ENCODE results near the gene HCN4. TPM values are rescaled to one million over a fixed set of nuclear protein-coding genes. Genes with fewer than 3 reads are reported as not detected.

The HCN4 gene
- total RNA-seq, 4 donors from 2014 or later = 0.17 TPM; not detected in 3

DNA sequence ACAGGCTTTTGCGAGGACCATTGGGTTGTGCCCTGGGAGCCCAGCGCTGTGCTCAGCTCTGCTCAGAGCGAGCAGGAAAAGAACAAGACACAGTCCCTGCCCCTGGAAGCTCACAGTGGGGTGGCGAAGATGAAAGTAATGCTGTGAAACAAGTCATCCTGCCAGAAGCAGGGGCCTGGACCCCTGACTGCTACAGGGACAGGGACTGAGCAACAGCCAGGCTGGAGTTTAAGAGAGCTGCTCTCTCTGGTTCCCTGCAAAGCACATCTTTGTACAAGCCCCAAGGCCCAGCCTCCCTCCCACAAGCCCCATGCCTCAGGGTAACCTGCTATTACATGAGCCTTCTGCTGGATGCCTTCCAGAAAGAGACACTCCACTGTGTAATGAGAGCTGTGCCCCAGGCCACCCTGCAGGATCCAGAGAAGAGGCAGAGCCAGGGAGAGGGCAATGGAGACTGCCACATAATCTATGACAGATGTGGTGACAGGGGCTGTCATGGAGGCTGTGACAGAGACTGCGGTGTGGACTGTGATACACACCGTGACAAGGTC is 7.1 kb upstream of the HCN4 start:
- DNase-seq (ENCODE audit: extremely low spot score) = no peak
- TF ChIP-seq EP300 (IDR thresholded peaks at IDR 0.05) = no peak
- no peak for TF ChIP-seq POLR2A (IDR thresholded peaks at IDR 0.05; ENCODE audit: low read depth)
- TF ChIP-seq, protein P1, sequence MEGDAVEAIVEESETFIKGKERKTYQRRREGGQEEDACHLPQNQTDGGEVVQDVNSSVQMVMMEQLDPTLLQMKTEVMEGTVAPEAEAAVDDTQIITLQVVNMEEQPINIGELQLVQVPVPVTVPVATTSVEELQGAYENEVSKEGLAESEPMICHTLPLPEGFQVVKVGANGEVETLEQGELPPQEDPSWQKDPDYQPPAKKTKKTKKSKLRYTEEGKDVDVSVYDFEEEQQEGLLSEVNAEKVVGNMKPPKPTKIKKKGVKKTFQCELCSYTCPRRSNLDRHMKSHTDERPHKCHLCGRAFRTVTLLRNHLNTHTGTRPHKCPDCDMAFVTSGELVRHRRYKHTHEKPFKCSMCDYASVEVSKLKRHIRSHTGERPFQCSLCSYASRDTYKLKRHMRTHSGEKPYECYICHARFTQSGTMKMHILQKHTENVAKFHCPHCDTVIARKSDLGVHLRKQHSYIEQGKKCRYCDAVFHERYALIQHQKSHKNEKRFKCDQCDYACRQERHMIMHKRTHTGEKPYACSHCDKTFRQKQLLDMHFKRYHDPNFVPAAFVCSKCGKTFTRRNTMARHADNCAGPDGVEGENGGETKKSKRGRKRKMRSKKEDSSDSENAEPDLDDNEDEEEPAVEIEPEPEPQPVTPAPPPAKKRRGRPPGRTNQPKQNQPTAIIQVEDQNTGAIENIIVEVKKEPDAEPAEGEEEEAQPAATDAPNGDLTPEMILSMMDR (IDR thresholded peaks at IDR 0.05) = no peak
- no peak for TF ChIP-seq POLR2AphosphoS5 (IDR thresholded peaks at IDR 0.05)
- Histone ChIP-seq H3K4me3 (no peak overlapping the region), H3K4me1 (peaks cover 0 to 18% (median 0%) of the 10 kb centered on the region in 4 donors), H3K27ac (replicated peaks in 1 of 4) (no peak overlapping the region), H3K9me3 (peaks cover 0 to 5% (median 0%) of the 10 kb centered on the region in 4 donors), H3K27me3 (peaks cover 0 to 55% (median 0%) of the 10 kb centered on the region in 4 donors), H3K36me3 (no peaks in the 10 kb centered on the region)
- 79% methylated on average over 6 of the region's 6 CpGs for WGBS
- intact Hi-C loops (cut with DNase I) = no loop called here

DNA sequence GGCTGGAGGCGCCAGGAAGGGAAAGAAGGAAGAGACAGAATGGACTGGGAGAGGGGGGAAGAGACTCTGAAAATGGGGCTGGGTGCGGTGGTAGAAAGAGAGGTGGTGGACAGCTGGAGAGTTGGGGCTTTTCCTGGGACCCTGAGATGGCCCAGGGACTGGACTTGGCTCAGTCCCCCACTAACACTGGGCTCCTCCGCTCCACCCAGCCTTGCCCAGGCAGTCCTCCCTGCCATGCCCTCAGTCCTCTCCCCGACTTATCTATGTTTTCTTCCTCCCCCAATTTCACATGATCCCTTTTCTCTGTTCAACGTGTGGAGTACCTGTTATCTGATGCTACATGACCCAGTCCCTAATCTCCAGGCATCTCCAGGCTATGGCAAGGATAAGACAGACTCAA is 6.3 kb upstream of the HCN4 start:
- H3K4me1 ChIP-seq = peaks cover 0 to 18% (median 0%) of the 10 kb centered on the region in 4 donors
- intact Hi-C loops (cut with DNase I) = no loop called here
- no peak for TF ChIP-seq POLR2AphosphoS5 (IDR thresholded peaks at IDR 0.05)
- no peak for TF ChIP-seq POLR2A (IDR thresholded peaks at IDR 0.05; ENCODE audit: low read depth)
- no peak for TF ChIP-seq EP300 (IDR thresholded peaks at IDR 0.05)
- TF ChIP-seq, protein P1 (IDR thresholded peaks at IDR 0.05) = no peak
- no peak overlapping the region for H3K4me3 ChIP-seq
- H3K9me3 ChIP-seq = no peaks in the 10 kb centered on the region
- H3K27me3 ChIP-seq = peaks cover 0 to 62% (median under 1%) of the 10 kb centered on the region in 4 donors
- no peak for DNase-seq (ENCODE audit: extremely low spot score)
- no peaks in the 10 kb centered on the region for H3K36me3 ChIP-seq
- 58% methylated on average over 5 of the region's 5 CpGs for WGBS
- H3K27ac ChIP-seq (replicated peaks in 1 of 4) = no peak overlapping the region

DNA sequence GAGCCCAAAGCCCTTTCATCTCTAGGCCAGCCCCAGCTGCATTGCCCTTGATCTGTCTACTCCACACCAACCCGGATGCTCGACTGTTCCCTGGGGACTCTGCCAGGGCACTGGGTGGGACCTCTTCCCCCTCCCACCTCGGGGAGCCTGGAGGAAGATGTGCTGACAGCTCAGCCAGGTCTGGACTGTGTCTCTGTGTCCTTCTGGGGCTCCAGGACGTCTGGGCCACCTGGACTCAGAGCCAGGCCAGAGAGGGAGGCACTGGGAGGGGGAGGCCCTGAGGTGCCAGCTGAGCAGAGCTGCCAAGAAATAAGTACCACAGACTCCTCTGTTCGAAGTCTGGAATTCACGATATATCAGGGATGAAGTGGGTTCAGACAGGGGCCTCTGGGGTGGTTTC is 5.8 kb upstream of the HCN4 start:
- H3K4me3 ChIP-seq = no peak overlapping the region
- no peaks in the 10 kb centered on the region for H3K36me3 ChIP-seq
- H3K27ac ChIP-seq (replicated peaks in 1 of 4) = no peak overlapping the region
- H3K9me3 ChIP-seq = no peaks in the 10 kb centered on the region
- 29% methylated on average over 3 of the region's 6 CpGs for WGBS
- TF ChIP-seq POLR2AphosphoS5 (IDR thresholded peaks at IDR 0.05) (no peak), POLR2A (IDR thresholded peaks at IDR 0.05; ENCODE audit: low read depth) (no peak), EP300 (IDR thresholded peaks at IDR 0.05) (no peak)
- TF ChIP-seq, protein P1 (IDR thresholded peaks at IDR 0.05) = no peak
- peaks cover 0 to 18% (median 0%) of the 10 kb centered on the region in 4 donors for H3K4me1 ChIP-seq
- H3K27me3 ChIP-seq = peaks cover 0 to 62% (median 2%) of the 10 kb centered on the region in 4 donors
- no peak for DNase-seq (ENCODE audit: extremely low spot score)
- intact Hi-C loops (cut with DNase I) = no loop called here

DNA sequence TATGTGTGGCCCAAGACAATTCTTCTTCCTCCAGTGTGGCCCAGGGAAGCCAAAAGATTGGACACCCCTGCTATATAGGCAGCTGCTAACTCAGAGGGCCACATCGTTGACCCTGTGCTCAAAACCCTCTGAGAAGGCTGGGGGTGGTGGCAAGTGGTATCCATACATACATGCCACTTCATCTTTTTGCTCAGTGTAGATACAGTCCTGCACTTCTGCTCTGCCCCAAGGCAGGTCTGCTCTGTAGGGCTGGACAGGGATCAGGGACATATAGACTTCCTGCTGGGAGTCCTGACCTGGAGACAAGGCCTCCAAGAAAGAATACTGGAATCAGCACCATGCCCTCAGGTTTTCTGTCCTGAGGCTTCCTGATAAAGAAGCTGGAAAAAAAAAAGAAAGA is 4.5 kb upstream of the HCN4 start:
- WGBS = 57% methylated on average over 1 of the region's 1 CpG
- intact Hi-C loops (cut with DNase I) = no loop called here
- TF ChIP-seq, protein P1 (IDR thresholded peaks at IDR 0.05) = no peak
- TF ChIP-seq POLR2A (IDR thresholded peaks at IDR 0.05; ENCODE audit: low read depth) (no peak), EP300 (IDR thresholded peaks at IDR 0.05) (no peak), POLR2AphosphoS5 (IDR thresholded peaks at IDR 0.05) (no peak)
- H3K27me3 ChIP-seq = peaks cover 0 to 70% (median 14%) of the 10 kb centered on the region in 4 donors
- peaks cover 11 to 18% (median 13%) of the 10 kb centered on the region in 4 donors for H3K4me1 ChIP-seq
- no peak for DNase-seq (ENCODE audit: extremely low spot score)
- H3K4me3 ChIP-seq = no peak overlapping the region
- H3K36me3 ChIP-seq = no peaks in the 10 kb centered on the region
- no peak overlapping the region for H3K27ac ChIP-seq (replicated peaks in 1 of 4)
- no peaks in the 10 kb centered on the region for H3K9me3 ChIP-seq

DNA sequence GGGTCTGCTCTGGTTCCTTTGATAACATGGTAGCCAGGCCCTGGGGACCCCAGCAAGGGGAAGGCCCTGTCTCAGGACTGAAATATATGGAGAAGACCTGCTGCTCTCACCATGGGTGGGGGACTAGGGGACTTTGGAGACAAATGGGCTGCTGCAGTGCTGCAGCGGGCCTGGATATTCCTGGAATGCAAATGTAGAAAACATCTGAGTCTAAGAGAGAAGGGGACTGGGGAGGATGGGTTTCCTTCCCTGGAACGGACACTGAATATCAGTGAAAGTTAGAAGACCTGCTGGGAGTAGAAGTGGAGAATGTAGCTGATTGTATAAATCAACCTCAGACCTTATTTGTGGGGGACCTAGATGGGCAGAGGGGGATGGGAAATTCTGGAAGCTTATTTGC is 3.1 kb upstream of the HCN4 start:
- Histone ChIP-seq H3K27ac (replicated peaks in 1 of 4) (no peak overlapping the region), H3K36me3 (no peaks in the 10 kb centered on the region), H3K4me3 (no peak overlapping the region), H3K4me1 (peaks cover 18 to 27% (median 24%) of the 10 kb centered on the region in 4 donors), H3K9me3 (no peaks in the 10 kb centered on the region), H3K27me3 (peaks cover 0 to 84% (median 20%) of the 10 kb centered on the region in 4 donors)
- intact Hi-C loops (cut with DNase I) = no loop called here
- DNase-seq (ENCODE audit: extremely low spot score) = no peak
- WGBS = 60% methylated on average over 2 of the region's 2 CpGs
- TF ChIP-seq EP300 (IDR thresholded peaks at IDR 0.05) = no peak
- TF ChIP-seq, protein P1 (IDR thresholded peaks at IDR 0.05) = no peak
- TF ChIP-seq POLR2A (IDR thresholded peaks at IDR 0.05; ENCODE audit: low read depth) = no peak
- no peak for TF ChIP-seq POLR2AphosphoS5 (IDR thresholded peaks at IDR 0.05)

All from esophagus muscularis mucosa (tissue), 4 donors.